Measurements from ENCODE around the gene NR6A1. TPM values are rescaled to one million over a fixed set of nuclear protein-coding genes. Genes with fewer than 3 reads are reported as not detected.
A peak's percentile ranks its signal among the peaks of the same experiment; 100 is the strongest.

The NR6A1 gene
- total and polyA plus RNA-seq, 2 experiments from 2014 or later = 44.2 to 139 TPM

- DNase-seq (ENCODE audit: low spot score) = peak; percentile 75
- Mint-ChIP-seq H3K9me3 (no peaks in the 10 kb centered on the region), H3K4me3 (no peak overlapping the region), H3K27ac (no peak overlapping the region), H3K27me3 (ENCODE audit: insufficient read depth, low read depth, poor library complexity) (peaks cover 10% of the 10 kb centered on the region), H3K4me1 (peaks cover 4% of the 10 kb centered on the region; the same call in 2 of the 3 replicates), H3K36me3 (ENCODE audit: low read depth) (no peaks in the 10 kb centered on the region)
- Histone ChIP-seq H3K4me2 (no peak overlapping the region), H4K20me1 (replicated peaks; ENCODE audit: insufficient read depth) (no peaks in the 10 kb centered on the region), H3K4me1 (ENCODE audit: insufficient read depth) (no peaks in the 10 kb centered on the region), H3F3A (replicated peaks; ENCODE audit: low read depth) (no peaks in the 10 kb centered on the region), H3K27ac (ENCODE audit: low read depth) (no peak overlapping the region), H2AFZ (peak overlapping the region; percentile 96), H3K9me2 (ENCODE audit: insufficient read depth) (no peaks in the 10 kb centered on the region), H3K4me3 (no peak overlapping the region), H3K27me3 (ENCODE audit: insufficient read depth) (no peaks in the 10 kb centered on the region), H3K79me2 (replicated peaks; ENCODE audit: insufficient read depth) (no peaks in the 10 kb centered on the region), H3K36me3 (ENCODE audit: insufficient read depth) (no peaks in the 10 kb centered on the region)
- TF ChIP-seq ZNF331 (CRISPR knock-in tag; IDR thresholded peaks at IDR 0.05; ENCODE audit: low read depth) = no peak
- TF ChIP-seq, protein P1, sequence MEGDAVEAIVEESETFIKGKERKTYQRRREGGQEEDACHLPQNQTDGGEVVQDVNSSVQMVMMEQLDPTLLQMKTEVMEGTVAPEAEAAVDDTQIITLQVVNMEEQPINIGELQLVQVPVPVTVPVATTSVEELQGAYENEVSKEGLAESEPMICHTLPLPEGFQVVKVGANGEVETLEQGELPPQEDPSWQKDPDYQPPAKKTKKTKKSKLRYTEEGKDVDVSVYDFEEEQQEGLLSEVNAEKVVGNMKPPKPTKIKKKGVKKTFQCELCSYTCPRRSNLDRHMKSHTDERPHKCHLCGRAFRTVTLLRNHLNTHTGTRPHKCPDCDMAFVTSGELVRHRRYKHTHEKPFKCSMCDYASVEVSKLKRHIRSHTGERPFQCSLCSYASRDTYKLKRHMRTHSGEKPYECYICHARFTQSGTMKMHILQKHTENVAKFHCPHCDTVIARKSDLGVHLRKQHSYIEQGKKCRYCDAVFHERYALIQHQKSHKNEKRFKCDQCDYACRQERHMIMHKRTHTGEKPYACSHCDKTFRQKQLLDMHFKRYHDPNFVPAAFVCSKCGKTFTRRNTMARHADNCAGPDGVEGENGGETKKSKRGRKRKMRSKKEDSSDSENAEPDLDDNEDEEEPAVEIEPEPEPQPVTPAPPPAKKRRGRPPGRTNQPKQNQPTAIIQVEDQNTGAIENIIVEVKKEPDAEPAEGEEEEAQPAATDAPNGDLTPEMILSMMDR (conservative IDR thresholded peaks at IDR 0.05; ENCODE audit: low read depth in 2 of 2) = peak; percentile 15 to 26; a peak in 3 of 4 replicates
- ATAC-seq = peak; percentile 95
These were observed 47.5 kb upstream of the NR6A1 start for GRCh38 chr9:124818431-124819281.

- Histone ChIP-seq H3K9me2 (ENCODE audit: insufficient read depth) (no peaks in the 10 kb centered on the region), H3K4me3 (no peak overlapping the region), H3K27ac (ENCODE audit: low read depth) (no peak overlapping the region), H3K4me1 (ENCODE audit: insufficient read depth) (peaks cover 14% of the 10 kb centered on the region), H2AFZ (no peak overlapping the region), H3K79me2 (replicated peaks; ENCODE audit: insufficient read depth) (no peaks in the 10 kb centered on the region), H3K4me2 (no peak overlapping the region), H3K27me3 (ENCODE audit: insufficient read depth) (no peaks in the 10 kb centered on the region), H3K36me3 (ENCODE audit: insufficient read depth) (no peaks in the 10 kb centered on the region), H3F3A (replicated peaks; ENCODE audit: low read depth) (0 out of 2 replicates have a peak, but pooled peaks cover 4% of the 10 kb centered on the region), H4K20me1 (replicated peaks; ENCODE audit: insufficient read depth) (no peaks in the 10 kb centered on the region)
- ATAC-seq (no peak), DNase-seq (ENCODE audit: low spot score) (no peak)
- H3K4me3 Mint-ChIP-seq = no peak overlapping the region
- TF ChIP-seq STAT1 (IDR thresholded peaks at IDR 0.05; ENCODE audit: unreplicated experiment) = no peak
- TF ChIP-seq EZH2 (IDR thresholded peaks at IDR 0.05; ENCODE audit: low read depth, unreplicated experiment) = no peak
- H3K9me3 Mint-ChIP-seq = no peaks in the 10 kb centered on the region
- no peaks in the 10 kb centered on the region for H3K36me3 Mint-ChIP-seq (ENCODE audit: low read depth)
- peaks cover 24% of the 10 kb centered on the region for H3K4me1 Mint-ChIP-seq
- H3K27me3 Mint-ChIP-seq (ENCODE audit: insufficient read depth, low read depth, poor library complexity) = peaks cover 15% of the 10 kb centered on the region
- no peak overlapping the region for H3K27ac Mint-ChIP-seq
These were observed 44.5 kb upstream of the NR6A1 start for GRCh38 chr9:124815601-124816000.

- no peaks in the 10 kb centered on the region for H4K20me1 ChIP-seq (replicated peaks; ENCODE audit: insufficient read depth)
- H3K4me2 ChIP-seq = no peak overlapping the region
- peak overlapping the region; percentile 68; the same call in 1 of the 2 replicates for H3K27ac Mint-ChIP-seq
- no peaks in the 10 kb centered on the region for H3K79me2 ChIP-seq (replicated peaks; ENCODE audit: insufficient read depth)
- peaks cover 14% of the 10 kb centered on the region for H3K4me1 ChIP-seq (ENCODE audit: insufficient read depth)
- no peaks in the 10 kb centered on the region for H3K27me3 ChIP-seq (ENCODE audit: insufficient read depth)
- H2AFZ ChIP-seq = no peak overlapping the region
- H3K27ac ChIP-seq (ENCODE audit: low read depth) = 0 out of 2 replicates have a peak overlapping the region, but pooled peaks have one; percentile 45
- peaks cover 30% of the 10 kb centered on the region for H3K4me1 Mint-ChIP-seq
- H3K9me3 Mint-ChIP-seq = no peaks in the 10 kb centered on the region
- DNase-seq (ENCODE audit: low spot score) (no peak), ATAC-seq (no peak)
- no peaks in the 10 kb centered on the region for H3K36me3 Mint-ChIP-seq (ENCODE audit: low read depth)
- H3K9me2 ChIP-seq (ENCODE audit: insufficient read depth) = no peaks in the 10 kb centered on the region
- H3K27me3 Mint-ChIP-seq (ENCODE audit: insufficient read depth, low read depth, poor library complexity) = peaks cover 12% of the 10 kb centered on the region
- no peak overlapping the region for H3K4me3 ChIP-seq
- 0 out of 2 replicates have a peak, but pooled peaks cover 4% of the 10 kb centered on the region for H3F3A ChIP-seq (replicated peaks; ENCODE audit: low read depth)
- H3K36me3 ChIP-seq (ENCODE audit: insufficient read depth) = no peaks in the 10 kb centered on the region
- no peak overlapping the region for H3K4me3 Mint-ChIP-seq
- no peak for TF ChIP-seq REST (IDR thresholded peaks at IDR 0.05; ENCODE audit: unreplicated experiment)
- TF ChIP-seq, protein P1 (conservative IDR thresholded peaks at IDR 0.05; ENCODE audit: low read depth in 2 of 2) = no peak
- TF ChIP-seq NANOG (IDR thresholded peaks at IDR 0.05; ENCODE audit: borderline replicate concordance) = no peak
- no peak for TF ChIP-seq EZH2 (IDR thresholded peaks at IDR 0.05; ENCODE audit: low read depth, unreplicated experiment)
- no peak for TF ChIP-seq EZH2phosphoT487 (IDR thresholded peaks at IDR 0.05; ENCODE audit: unreplicated experiment)
- TF ChIP-seq ZNF114 (CRISPR knock-in tag; IDR thresholded peaks at IDR 0.05) = no peak
- no peak for TF ChIP-seq ZNF331 (CRISPR knock-in tag; IDR thresholded peaks at IDR 0.05; ENCODE audit: low read depth)
- TF ChIP-seq JUNB (IDR thresholded peaks at IDR 0.05; ENCODE audit: unreplicated experiment) = no peak
- TF ChIP-seq CREB1 (CRISPR knock-in tag; IDR thresholded peaks at IDR 0.05; ENCODE audit: low read depth) = no peak
These were observed 43.0 kb upstream of the NR6A1 start for GRCh38 chr9:124814164-124814535.
